ENCODE measurements around the gene ACKR3. TPM values are rescaled to one million over a fixed set of nuclear protein-coding genes. Genes with fewer than 3 reads are reported as not detected.

The ACKR3 gene
- total and polyA plus RNA-seq, 10 of the 15 experiments (the other 5 are each of a cell fraction or from before 2014, with no cell fraction given) = 3.0 to 154 (median 6.4) TPM

GRCh38 chr2:236525411-236525997, 44.1 kb upstream of the ACKR3 start (continued):
- TF ChIP-seq SKIL (IDR thresholded peaks at IDR 0.05; ENCODE audit: low read depth, poor library complexity, severe bottlenecking) = no peak

DNA sequence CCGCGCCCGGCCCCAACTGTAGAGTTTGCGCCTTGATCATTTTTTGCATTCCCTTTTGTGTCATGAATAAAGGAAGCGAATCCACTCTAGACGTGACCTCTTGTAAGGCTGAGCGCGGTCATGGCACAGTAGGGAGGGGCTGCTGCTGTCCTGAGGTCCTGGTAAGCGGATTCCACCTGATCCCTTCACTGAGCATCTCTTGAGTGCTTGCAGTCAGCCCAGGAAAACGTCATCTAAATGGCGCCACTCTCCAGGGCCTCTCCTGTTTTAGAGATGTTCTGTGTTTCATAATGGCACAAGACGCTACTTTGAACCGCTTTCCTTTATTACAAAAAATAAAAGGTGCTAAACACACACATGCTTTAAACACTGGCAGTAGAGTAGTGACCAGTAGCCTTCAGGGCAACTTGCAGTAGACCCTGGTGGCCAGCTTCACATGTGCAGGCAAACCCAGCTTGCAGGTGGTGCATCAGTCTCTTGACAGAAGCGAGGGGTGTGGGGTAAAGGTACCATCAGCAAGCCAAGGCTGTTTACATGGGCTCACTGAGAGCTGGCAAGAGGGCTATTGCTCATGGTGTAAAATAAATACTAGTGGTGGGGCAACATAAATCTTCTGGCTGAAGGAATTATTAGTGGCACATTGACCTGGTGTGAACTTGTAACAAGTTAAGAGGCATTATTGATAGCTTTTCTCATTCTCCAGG, 43.0 kb upstream of the ACKR3 start:
- intact Hi-C loops (cut with micrococcal nuclease; ENCODE audit: unreplicated experiment) (no loop called here), in situ Hi-C loops (cut with MboI) (no loop called here)
- Histone ChIP-seq H3K9ac (ENCODE audit: control insufficient read depth, insufficient read depth, low read length) (no peak overlapping the region), H4K20me1 (ENCODE audit: control insufficient read depth, insufficient read depth) (no peaks in the 10 kb centered on the region), H3K36me3 (ENCODE audit: control insufficient read depth in 2 of 2, insufficient read depth in 2 of 2, low read length in 1 of 2) (no peaks in the 10 kb centered on the region), H3K27me3 (replicated peaks in 1 of 2; ENCODE audit: control insufficient read depth in 2 of 2, insufficient read depth in 2 of 2, low read length in 1 of 2) (no peaks in the 10 kb centered on the region), H2AFZ (ENCODE audit: control insufficient read depth, low read depth, low read length) (no peak overlapping the region), H3K4me3 (no peak overlapping the region), H3K79me2 (ENCODE audit: control insufficient read depth, insufficient read depth, low read length) (no peaks in the 10 kb centered on the region), H3K9me3 (replicated peaks; ENCODE audit: control insufficient read depth, insufficient read depth, low read length) (no peaks in the 10 kb centered on the region), H3K27ac (ENCODE audit: control insufficient read depth, insufficient read depth) (no peak overlapping the region), H3K4me1 (ENCODE audit: control insufficient read depth, insufficient read depth, low read length) (no peaks in the 10 kb centered on the region), H3K4me2 (ENCODE audit: control insufficient read depth, insufficient read depth) (no peak overlapping the region)
- BruUV-seq (replicated peaks) = no TSS peak
- WGBS (ENCODE audit: insufficient coverage, insufficient replicate concordance, low lambda C conversion rate, missing lambda C conversion rate) = 82% methylated on average over 10 of the region's 14 CpGs
- DNase-seq (ENCODE audit: low read depth, low spot score) (no peak), ATAC-seq (no peak), FAIRE-seq (no peak)
- SMC1A ChIA-PET (ENCODE audit: uncharacterized antibody, unreplicated experiment) = interaction anchor here (1.0 to 7.0 kb wide), 8 partner anchors 8 to 44 kb away, joined by 3 to 85 read pairs (median 6); partner anchors contain the start of gene ACKR3
- RAD21 ChIA-PET (ENCODE audit: unreplicated experiment) = interaction anchor here (0.7 to 1.8 kb wide), 4 partner anchors 9 to 43 kb away, joined by 3 to 6 read pairs (median 4); partner anchors contain the start of gene ACKR3
- POLR2A ChIA-PET = interaction anchor here (0.9 kb wide), 1 partner anchor 9 kb away, joined by 3 read pairs; no protein-coding TSS in a partner anchor
- CTCF ChIA-PET = interaction anchor here (1.5 to 6.4 kb wide), 3 partner anchors 13 to 173 kb away, joined by 4 to 92 read pairs (median 7); partner anchors contain the start of gene ACKR3
- no peak for TF ChIP-seq SMC3 (IDR thresholded peaks at IDR 0.05; ENCODE audit: borderline replicate concordance, low read length)
- no peak for TF ChIP-seq RAD51 (IDR thresholded peaks at IDR 0.05)
- TF ChIP-seq SREBF1 (IDR thresholded peaks at IDR 0.05; ENCODE audit: low read length) = no peak
- TF ChIP-seq ZNF24 (IDR thresholded peaks at IDR 0.05) = no peak
- no peak for TF ChIP-seq IRF5 (IDR thresholded peaks at IDR 0.05; ENCODE audit: borderline replicate concordance)
- TF ChIP-seq, protein P1, sequence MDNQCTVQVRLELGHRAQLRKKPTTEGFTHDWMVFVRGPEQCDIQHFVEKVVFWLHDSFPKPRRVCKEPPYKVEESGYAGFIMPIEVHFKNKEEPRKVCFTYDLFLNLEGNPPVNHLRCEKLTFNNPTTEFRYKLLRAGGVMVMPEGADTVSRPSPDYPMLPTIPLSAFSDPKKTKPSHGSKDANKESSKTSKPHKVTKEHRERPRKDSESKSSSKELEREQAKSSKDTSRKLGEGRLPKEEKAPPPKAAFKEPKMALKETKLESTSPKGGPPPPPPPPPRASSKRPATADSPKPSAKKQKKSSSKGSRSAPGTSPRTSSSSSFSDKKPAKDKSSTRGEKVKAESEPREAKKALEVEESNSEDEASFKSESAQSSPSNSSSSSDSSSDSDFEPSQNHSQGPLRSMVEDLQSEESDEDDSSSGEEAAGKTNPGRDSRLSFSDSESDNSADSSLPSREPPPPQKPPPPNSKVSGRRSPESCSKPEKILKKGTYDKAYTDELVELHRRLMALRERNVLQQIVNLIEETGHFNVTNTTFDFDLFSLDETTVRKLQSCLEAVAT (IDR thresholded peaks at IDR 0.05) = no peak
- no peak for TF ChIP-seq SMAD1 (IDR thresholded peaks at IDR 0.05; ENCODE audit: low read depth, partially characterized antibody)
- TF ChIP-seq, protein P2, sequence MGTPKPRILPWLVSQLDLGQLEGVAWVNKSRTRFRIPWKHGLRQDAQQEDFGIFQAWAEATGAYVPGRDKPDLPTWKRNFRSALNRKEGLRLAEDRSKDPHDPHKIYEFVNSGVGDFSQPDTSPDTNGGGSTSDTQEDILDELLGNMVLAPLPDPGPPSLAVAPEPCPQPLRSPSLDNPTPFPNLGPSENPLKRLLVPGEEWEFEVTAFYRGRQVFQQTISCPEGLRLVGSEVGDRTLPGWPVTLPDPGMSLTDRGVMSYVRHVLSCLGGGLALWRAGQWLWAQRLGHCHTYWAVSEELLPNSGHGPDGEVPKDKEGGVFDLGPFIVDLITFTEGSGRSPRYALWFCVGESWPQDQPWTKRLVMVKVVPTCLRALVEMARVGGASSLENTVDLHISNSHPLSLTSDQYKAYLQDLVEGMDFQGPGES (IDR thresholded peaks at IDR 0.05) = no peak
- TF ChIP-seq, protein P3, sequence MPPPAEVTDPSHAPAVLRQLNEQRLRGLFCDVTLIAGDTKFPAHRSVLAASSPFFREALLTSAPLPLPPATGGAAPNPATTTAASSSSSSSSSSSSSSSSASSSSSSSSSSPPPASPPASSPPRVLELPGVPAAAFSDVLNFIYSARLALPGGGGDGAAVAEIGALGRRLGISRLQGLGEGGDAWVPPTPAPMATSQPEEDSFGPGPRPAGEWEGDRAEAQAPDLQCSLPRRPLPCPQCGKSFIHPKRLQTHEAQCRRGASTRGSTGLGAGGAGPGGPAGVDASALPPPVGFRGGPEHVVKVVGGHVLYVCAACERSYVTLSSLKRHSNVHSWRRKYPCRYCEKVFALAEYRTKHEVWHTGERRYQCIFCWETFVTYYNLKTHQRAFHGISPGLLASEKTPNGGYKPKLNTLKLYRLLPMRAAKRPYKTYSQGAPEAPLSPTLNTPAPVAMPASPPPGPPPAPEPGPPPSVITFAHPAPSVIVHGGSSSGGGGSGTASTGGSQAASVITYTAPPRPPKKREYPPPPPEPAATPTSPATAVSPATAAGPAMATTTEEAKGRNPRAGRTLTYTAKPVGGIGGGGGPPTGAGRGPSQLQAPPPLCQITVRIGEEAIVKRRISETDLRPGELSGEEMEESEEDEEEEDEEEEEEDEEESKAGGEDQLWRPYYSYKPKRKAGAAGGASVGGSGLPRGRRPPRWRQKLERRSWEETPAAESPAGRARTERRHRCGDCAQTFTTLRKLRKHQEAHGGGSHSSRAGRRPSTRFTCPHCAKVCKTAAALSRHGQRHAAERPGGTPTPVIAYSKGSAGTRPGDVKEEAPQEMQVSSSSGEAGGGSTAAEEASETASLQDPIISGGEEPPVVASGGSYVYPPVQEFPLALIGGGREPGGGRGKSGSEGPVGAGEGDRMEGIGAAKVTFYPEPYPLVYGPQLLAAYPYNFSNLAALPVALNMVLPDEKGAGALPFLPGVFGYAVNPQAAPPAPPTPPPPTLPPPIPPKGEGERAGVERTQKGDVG (CRISPR knock-in tag; IDR thresholded peaks at IDR 0.05) = no peak
- no peak for TF ChIP-seq RUNX3 (IDR thresholded peaks at IDR 0.05; ENCODE audit: low read length)
